Keratinocyte (primary cell): ENCODE measurements around the gene SNX21. TPM values are rescaled to one million over a fixed set of nuclear protein-coding genes. Genes with fewer than 3 reads are reported as not detected.

Experiments
- DNase-seq: peaks from one replicate; pipeline ENCODE4 v3.0.0-alpha.2; 2011; ENCODE audit warnings: low read depth, missing footprints, low spot score
- FAIRE-seq: peaks from 2 replicates; lab custom pipeline; 2011; peaks lifted over from hg19 to GRCh38; lab: Jason Lieb, UNC
- H2AFZ ChIP-seq: 2 replicates; pipeline ENCODE4 v1.6.0; 2012; ENCODE audit warnings: low read length, control low read depth, inconsistent platforms; ENCODE audit not compliant: control insufficient read depth
- H3K27ac ChIP-seq: 2 replicates; pipeline ENCODE4 v1.5.1; 2011; ENCODE audit warnings: low read length; ENCODE audit not compliant: control insufficient read depth, insufficient read depth
- H3K27me3 ChIP-seq: 3 replicates; pipeline ENCODE4 v1.6.0; 2011; ENCODE audit warnings: low read length; ENCODE audit not compliant: control insufficient read depth, insufficient read depth; ENCODE audit errors: extremely low read depth
- H3K36me3 ChIP-seq, 2 experiments: 2 replicates in 1 of 2; 3 replicates in 1 of 2; pipeline ENCODE4 v1.5.1; 2011; ENCODE audit warnings: low read length in 2 of 2, mild to moderate bottlenecking in 1 of 2; ENCODE audit not compliant: control insufficient read depth in 2 of 2, insufficient read depth in 2 of 2; ENCODE audit errors: extremely low read depth in 1 of 2
- H3K4me1 ChIP-seq: 3 replicates; pipeline ENCODE4 v1.5.1; 2011; ENCODE audit warnings: low read length; ENCODE audit not compliant: control insufficient read depth, insufficient read depth; ENCODE audit errors: extremely low read depth
- H3K4me2 ChIP-seq: 3 replicates; pipeline ENCODE4 v1.6.0; 2011; ENCODE audit warnings: low read depth, low read length; ENCODE audit not compliant: control insufficient read depth, insufficient read depth; ENCODE audit errors: extremely low read depth
- H3K4me3 ChIP-seq, 3 experiments: fragments of 200-600 bp in 1 of 3; sonication (generic) in 1 of 3; 2 replicates in 2 of 3; 3 replicates in 1 of 3; pipeline ENCODE4 v1.5.1; 2011 to 2016; ENCODE audit warnings: low read length in 3 of 3, mild to moderate bottlenecking in 3 of 3, control low read depth in 2 of 3, inconsistent platforms in 1 of 3, low read depth in 1 of 3, mixed read lengths in 1 of 3, mixed run types in 1 of 3, moderate library complexity in 1 of 3; ENCODE audit not compliant: control insufficient read depth in 2 of 3, insufficient read depth in 2 of 3; ENCODE audit errors: extremely low read depth in 1 of 3
- H3K79me2 ChIP-seq: 2 replicates; pipeline ENCODE4 v1.6.0; 2012; ENCODE audit warnings: low read length; ENCODE audit not compliant: control insufficient read depth, insufficient read depth
- H3K9ac ChIP-seq: 3 replicates; pipeline ENCODE4 v1.6.0; 2011; ENCODE audit warnings: low read length; ENCODE audit not compliant: control insufficient read depth, insufficient read depth; ENCODE audit errors: extremely low read depth
- H3K9me1 ChIP-seq: 3 replicates; pipeline ENCODE4 v1.6.0; 2011; ENCODE audit warnings: low read length; ENCODE audit not compliant: control insufficient read depth, insufficient read depth; ENCODE audit errors: extremely low read depth
- H3K9me3 ChIP-seq: 2 replicates; pipeline ENCODE4 v1.5.1; 2012; ENCODE audit warnings: low read depth, low read length; ENCODE audit not compliant: control insufficient read depth
- H4K20me1 ChIP-seq: 3 replicates; pipeline ENCODE4 v1.6.0; 2011; ENCODE audit warnings: low read length; ENCODE audit not compliant: control insufficient read depth, insufficient read depth; ENCODE audit errors: extremely low read depth
- EZH2 ChIP-seq: IDR thresholded peaks from one replicate; pipeline ENCODE4 v1.6.1; 2012; ENCODE audit warnings: inconsistent platforms, mild to moderate bottlenecking, low read length, moderate library complexity
- dilution Hi-C: fragments of 300-500 bp; cut with MboI; formaldehyde crosslinking; loops from one replicate; pipeline ENCODE4 v1.7.0; 2020; ENCODE audit warnings: low sequenced_read_pairs; ENCODE audit not compliant: extremely low pct_ligation_motif_present
- polyA plus RNA-seq, 5 experiments: library from polyadenylated mRNA; depleted of rRNA in 3 of 5; stranded (reverse) in 3 of 5; stranded (forward) in 1 of 5; unstranded in 1 of 5; fragments of >200 nt; gene quantifications; 1 replicate in 1 of 5; 2 replicates in 3 of 5; 3 replicates in 1 of 5; pipeline versions ENCODE4 v1.2.1 to v1.2.3, GENCODE V29; 2011 to 2012; ENCODE audit warnings: missing spikeins in 2 of 5, low read depth in 1 of 5, low replicate concordance in 1 of 5
- TF ChIP-seq, protein P1 (sequence below), 3 experiments: IDR thresholded peaks in 1 of 3; conservative IDR thresholded peaks in 1 of 3; optimal IDR thresholded peaks in 1 of 3; 2 replicates in 2 of 3; 3 replicates in 1 of 3; pipeline versions ENCODE3 to v1.5.1; 2011; ENCODE audit warnings: low read length in 3 of 3, mild to moderate bottlenecking in 3 of 3, moderate library complexity in 2 of 3, control low read depth in 1 of 3, inconsistent platforms in 1 of 3; ENCODE audit not compliant: insufficient read depth in 2 of 3; ENCODE audit errors: extremely low read depth in 1 of 3

The SNX21 gene
- polyA plus RNA-seq, 1 donor (not counting 4 experiments of a cell fraction or from before 2014, with no cell fraction given) = 5.2 TPM

DNA sequence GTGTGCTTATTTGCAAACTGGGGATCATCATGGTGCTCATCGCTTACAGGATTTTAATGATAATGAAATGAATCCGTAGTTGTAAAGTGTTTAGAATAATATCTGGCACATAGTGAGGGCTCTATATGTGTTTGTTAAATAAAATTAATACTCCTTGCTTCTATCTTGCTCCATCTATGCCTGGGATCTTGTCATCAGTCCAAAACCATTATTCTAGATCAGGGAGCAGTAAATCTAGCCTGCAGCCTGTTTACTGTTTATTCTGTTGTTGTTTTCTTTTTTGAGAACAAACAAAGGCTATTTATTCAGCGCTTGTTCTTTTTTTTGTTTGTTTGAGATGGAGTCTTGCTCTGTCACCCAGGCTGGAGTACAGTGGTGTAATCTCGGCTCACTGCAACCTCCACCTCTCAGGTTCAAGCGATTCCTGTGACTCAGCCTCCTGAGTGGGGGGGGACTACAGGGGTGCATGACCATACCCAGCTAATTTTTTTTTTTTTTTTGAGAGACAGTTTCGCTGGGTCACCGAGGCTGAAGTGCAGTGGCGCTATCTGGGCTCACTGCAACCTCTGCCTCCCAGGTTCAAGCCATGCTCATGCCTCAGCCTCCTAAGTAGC is 15.5 kb downstream of the SNX21 start:
- Histone ChIP-seq H3K9ac (no peak overlapping the region), H4K20me1 (no peaks in the 10 kb centered on the region), H3K9me1 (no peaks in the 10 kb centered on the region), H3K4me3 (no peak overlapping the region), H3K9me3 (no peaks in the 10 kb centered on the region), H3K27me3 (no peaks in the 10 kb centered on the region), H3K4me1 (no peaks in the 10 kb centered on the region), H2AFZ (no peak overlapping the region), H3K27ac (no peak overlapping the region), H3K79me2 (no peaks in the 10 kb centered on the region), H3K4me2 (no peak overlapping the region), H3K36me3 (peaks cover 7 to 12% of the 10 kb centered on the region in 2 experiments)
- DNase-seq (no peak), FAIRE-seq (no peak)
- dilution Hi-C loops = no loop called here
- TF ChIP-seq, protein P1, sequence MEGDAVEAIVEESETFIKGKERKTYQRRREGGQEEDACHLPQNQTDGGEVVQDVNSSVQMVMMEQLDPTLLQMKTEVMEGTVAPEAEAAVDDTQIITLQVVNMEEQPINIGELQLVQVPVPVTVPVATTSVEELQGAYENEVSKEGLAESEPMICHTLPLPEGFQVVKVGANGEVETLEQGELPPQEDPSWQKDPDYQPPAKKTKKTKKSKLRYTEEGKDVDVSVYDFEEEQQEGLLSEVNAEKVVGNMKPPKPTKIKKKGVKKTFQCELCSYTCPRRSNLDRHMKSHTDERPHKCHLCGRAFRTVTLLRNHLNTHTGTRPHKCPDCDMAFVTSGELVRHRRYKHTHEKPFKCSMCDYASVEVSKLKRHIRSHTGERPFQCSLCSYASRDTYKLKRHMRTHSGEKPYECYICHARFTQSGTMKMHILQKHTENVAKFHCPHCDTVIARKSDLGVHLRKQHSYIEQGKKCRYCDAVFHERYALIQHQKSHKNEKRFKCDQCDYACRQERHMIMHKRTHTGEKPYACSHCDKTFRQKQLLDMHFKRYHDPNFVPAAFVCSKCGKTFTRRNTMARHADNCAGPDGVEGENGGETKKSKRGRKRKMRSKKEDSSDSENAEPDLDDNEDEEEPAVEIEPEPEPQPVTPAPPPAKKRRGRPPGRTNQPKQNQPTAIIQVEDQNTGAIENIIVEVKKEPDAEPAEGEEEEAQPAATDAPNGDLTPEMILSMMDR (optimal IDR thresholded peaks at IDR 0.05 in 1 of 3, IDR thresholded peaks at IDR 0.05 in 1 of 3, conservative IDR thresholded peaks at IDR 0.05 in 1 of 3; ENCODE audit: extremely low read depth in 1 of 3, insufficient read depth in 2 of 3, low read length in 3 of 3) = no peak
- TF ChIP-seq EZH2 = no peak

- Histone ChIP-seq H3K4me3 (no peak overlapping the region), H4K20me1 (no peaks in the 10 kb centered on the region), H3K27me3 (no peaks in the 10 kb centered on the region), H2AFZ (no peak overlapping the region), H3K9ac (no peak overlapping the region), H3K36me3 (peaks cover 6 to 7% of the 10 kb centered on the region in 2 experiments), H3K9me1 (no peaks in the 10 kb centered on the region), H3K79me2 (peaks cover 3% of the 10 kb centered on the region), H3K4me2 (no peak overlapping the region), H3K27ac (no peak overlapping the region), H3K4me1 (no peaks in the 10 kb centered on the region), H3K9me3 (no peaks in the 10 kb centered on the region)
- DNase-seq (no peak), FAIRE-seq (no peak)
- dilution Hi-C loops = no loop called here
- no peak for TF ChIP-seq EZH2
- TF ChIP-seq, protein P1 (optimal IDR thresholded peaks at IDR 0.05 in 1 of 3, IDR thresholded peaks at IDR 0.05 in 1 of 3, conservative IDR thresholded peaks at IDR 0.05 in 1 of 3; ENCODE audit: extremely low read depth in 1 of 3, insufficient read depth in 2 of 3, low read length in 3 of 3) = no peak
Observed at GRCh38 chr20:45850238-45850637, 16.6 kb downstream of the SNX21 start.
